Calu3 (cell line): Measurements from ENCODE around the gene RYR3. TPM values are rescaled to one million over a fixed set of nuclear protein-coding genes. Genes with fewer than 3 reads are reported as not detected.

ENCODE experiments used
- BruUV-seq: library from RNA; stranded (reverse); fragments of 400-500 nt; replicated peaks from 2 replicates; lab custom pipeline; 2021; lab: Mats Ljungman, UMichigan
- CTCF ChIA-PET: fragments of 300-600 bp; sonication (Branson Sonifier 250); formaldehyde crosslinking; loops from one replicate; lab custom pipeline; 2022; ENCODE audit warnings: antibody characterized with exemption; lab: Charles Lee
- DNase-seq: peaks from one replicate; pipeline ENCODE4 v3.0.0; 2022
- H3K27ac Mint-ChIP-seq: one replicate; pipeline ENCODE4 v1.8.0; 2022; ENCODE audit warnings: mixed read lengths; ENCODE audit not compliant: unreplicated experiment
- H3K27me3 Mint-ChIP-seq: one replicate; pipeline ENCODE4 v1.8.0; 2022; ENCODE audit warnings: mixed read lengths; ENCODE audit not compliant: unreplicated experiment
- H3K36me3 Mint-ChIP-seq: one replicate; pipeline ENCODE4 v1.8.0; 2022; ENCODE audit warnings: mild to moderate bottlenecking, moderate library complexity, mixed read lengths; ENCODE audit not compliant: insufficient read depth, unreplicated experiment
- H3K4me1 Mint-ChIP-seq: one replicate; pipeline ENCODE4 v1.8.0; 2022; ENCODE audit warnings: mild to moderate bottlenecking, low read depth, mixed read lengths; ENCODE audit not compliant: unreplicated experiment
- H3K4me3 Mint-ChIP-seq: one replicate; pipeline ENCODE4 v1.8.0; 2022; ENCODE audit warnings: mild to moderate bottlenecking, low read depth, moderate library complexity, mixed read lengths; ENCODE audit not compliant: unreplicated experiment
- H3K9me3 Mint-ChIP-seq: one replicate; pipeline ENCODE4 v1.8.0; 2022; ENCODE audit warnings: low read depth, mixed read lengths; ENCODE audit not compliant: unreplicated experiment
- CTCF ChIP-seq: fragments of 200-600 bp; IDR thresholded peaks from one replicate; pipeline ENCODE4 v1.8.0; 2022; ENCODE audit warnings: antibody characterized with exemption; ENCODE audit not compliant: unreplicated experiment
- intact Hi-C: fragments of 100-400 bp; cut with micrococcal nuclease; formaldehyde crosslinking; loops from one replicate; pipeline ENCODE4 v1.10.0; 2022; ENCODE audit not compliant: unreplicated experiment
- total RNA-seq: library from RNA; stranded (reverse); gene quantifications from 2 replicates; pipeline ENCODE4 v1.2.3, GENCODE V29; 2022

The RYR3 gene
- total RNA-seq, 1 experiment from 2014 or later = not detected

GRCh38 chr15:33476076-33476475 lies 165.3 kb downstream of the RYR3 start:
- intact Hi-C loops = no loop called here
- Mint-ChIP-seq H3K4me3 (no peak overlapping the region), H3K27me3 (no peaks in the 10 kb centered on the region), H3K27ac (no peak overlapping the region), H3K9me3 (peaks cover 2% of the 10 kb centered on the region), H3K4me1 (no peaks in the 10 kb centered on the region), H3K36me3 (no peaks in the 10 kb centered on the region)
- BruUV-seq = no TSS peak
- TF ChIP-seq CTCF = no peak
- no peak for DNase-seq
- CTCF ChIA-PET = no interaction called here

GRCh38 chr15:33476908-33477307 lies 166.1 kb downstream of the RYR3 start:
- no peak overlapping the region for H3K4me3 Mint-ChIP-seq
- H3K36me3 Mint-ChIP-seq = no peaks in the 10 kb centered on the region
- no peak overlapping the region for H3K27ac Mint-ChIP-seq
- intact Hi-C loops = no loop called here
- peaks cover 2% of the 10 kb centered on the region for H3K9me3 Mint-ChIP-seq
- no peaks in the 10 kb centered on the region for H3K27me3 Mint-ChIP-seq
- no TSS peak for BruUV-seq
- CTCF ChIA-PET = interaction anchor here (0.6 kb wide), 2 partner anchors 9 to 540 kb away, joined by 4 to 5 read pairs; no protein-coding TSS in a partner anchor
- TF ChIP-seq CTCF = no peak
- no peak for DNase-seq
- no peaks in the 10 kb centered on the region for H3K4me1 Mint-ChIP-seq

- H3K4me3 Mint-ChIP-seq = no peak overlapping the region
- CTCF ChIA-PET = no interaction called here
- H3K36me3 Mint-ChIP-seq = no peaks in the 10 kb centered on the region
- no TSS peak for BruUV-seq
- H3K9me3 Mint-ChIP-seq = no peaks in the 10 kb centered on the region
- intact Hi-C loops = no loop called here
- TF ChIP-seq CTCF = no peak
- no peaks in the 10 kb centered on the region for H3K4me1 Mint-ChIP-seq
- H3K27me3 Mint-ChIP-seq = peaks cover 19% of the 10 kb centered on the region
- no peak overlapping the region for H3K27ac Mint-ChIP-seq
- DNase-seq = no peak
Observed at GRCh38 chr15:33489335-33489734, 178.6 kb downstream of the RYR3 start.

- Mint-ChIP-seq H3K4me1 (no peaks in the 10 kb centered on the region), H3K4me3 (no peak overlapping the region), H3K36me3 (no peaks in the 10 kb centered on the region), H3K9me3 (no peaks in the 10 kb centered on the region), H3K27me3 (peaks cover 24% of the 10 kb centered on the region), H3K27ac (no peak overlapping the region)
- TF ChIP-seq CTCF = no peak
- intact Hi-C loops = no loop called here
- BruUV-seq = no TSS peak
- no peak for DNase-seq
- CTCF ChIA-PET = no interaction called here
Observed at GRCh38 chr15:33490703-33491102, 179.9 kb downstream of the RYR3 start.
